G401.6 (cell line): ENCODE measurements around the gene ECT2L.

Experiments
- FAIRE-seq: peaks from 2 replicates; lab custom pipeline; 2012; peaks lifted over from hg19 to GRCh38; lab: Jason Lieb, UNC

Gene ECT2L

GRCh38 chr6:138795809-138796603 lies at the start of gene ECT2L:
ECT2L (plus strand) TSS chr6:138796087; CDS start chr6:138813275, 17,188 bp downstream.
- no peak for FAIRE-seq

- FAIRE-seq: no peak
These were observed 43.9 kb upstream of the ECT2L start for GRCh38 chr6:138752017-138752416.

- no peak for FAIRE-seq
These were observed 38.8 kb upstream of the ECT2L start for GRCh38 chr6:138757136-138757535.

- peak; percentile 97 for FAIRE-seq
These were observed 29.8 kb upstream of the ECT2L start for GRCh38 chr6:138765896-138766655.

GRCh38 chr6:138769102-138769676 lies 26.7 kb upstream of the ECT2L start:
- FAIRE-seq: no peak

- no peak for FAIRE-seq
These were observed 23.2 kb upstream of the ECT2L start for GRCh38 chr6:138772596-138773176.

GRCh38 chr6:138773177-138774091 lies 22.5 kb upstream of the ECT2L start, which contains the start of gene CCDC28A:
CCDC28A (plus strand) TSS chr6:138773769; CDS start chr6:138776121, 2,352 bp downstream.
- FAIRE-seq: peak; percentile 98

- no peak for FAIRE-seq
These were observed 21.5 kb upstream of the ECT2L start for GRCh38 chr6:138774370-138774769.

GRCh38 chr6:138776659-138777058 lies 19.2 kb upstream of the ECT2L start:
- FAIRE-seq: peak; percentile 8

- no peak for FAIRE-seq
These were observed 17.6 kb upstream of the ECT2L start for GRCh38 chr6:138778331-138778730.

- no peak for FAIRE-seq
These were observed 13.6 kb upstream of the ECT2L start for GRCh38 chr6:138782243-138782642.

- FAIRE-seq: no peak
These were observed 10.8 kb upstream of the ECT2L start for GRCh38 chr6:138785079-138785478.

GRCh38 chr6:138785980-138786379 lies 9.9 kb upstream of the ECT2L start:
- no peak for FAIRE-seq

GRCh38 chr6:138787138-138787537 lies 8.7 kb upstream of the ECT2L start:
- FAIRE-seq: no peak

- FAIRE-seq: no peak
These were observed 884 bp downstream of the ECT2L start for GRCh38 chr6:138796771-138797170.

GRCh38 chr6:138797806-138798446 lies 2.0 kb downstream of the ECT2L start:
- FAIRE-seq: no peak

- FAIRE-seq: no peak
These were observed 4.7 kb downstream of the ECT2L start for GRCh38 chr6:138800377-138801150.

GRCh38 chr6:138803331-138803730 lies 7.4 kb downstream of the ECT2L start:
- no peak for FAIRE-seq

GRCh38 chr6:138803861-138804260 lies 8.0 kb downstream of the ECT2L start:
- FAIRE-seq: no peak
